DMS153 treated with DMSO at 0.1 percent for 48 hours (cell line): ENCODE measurements around the gene CGB8.
"Not testable (repeated sequence)": the region's sequence is repeated elsewhere in the genome, so short reads cannot be mapped to it uniquely, and the experiment has no call there.

Experiments used
- DNase-seq: peaks from one replicate; lab custom pipeline; 2025; ENCODE audit not compliant: unreplicated experiment; lab: John Stamatoyannopoulos, UW

Gene CGB8

DNA sequence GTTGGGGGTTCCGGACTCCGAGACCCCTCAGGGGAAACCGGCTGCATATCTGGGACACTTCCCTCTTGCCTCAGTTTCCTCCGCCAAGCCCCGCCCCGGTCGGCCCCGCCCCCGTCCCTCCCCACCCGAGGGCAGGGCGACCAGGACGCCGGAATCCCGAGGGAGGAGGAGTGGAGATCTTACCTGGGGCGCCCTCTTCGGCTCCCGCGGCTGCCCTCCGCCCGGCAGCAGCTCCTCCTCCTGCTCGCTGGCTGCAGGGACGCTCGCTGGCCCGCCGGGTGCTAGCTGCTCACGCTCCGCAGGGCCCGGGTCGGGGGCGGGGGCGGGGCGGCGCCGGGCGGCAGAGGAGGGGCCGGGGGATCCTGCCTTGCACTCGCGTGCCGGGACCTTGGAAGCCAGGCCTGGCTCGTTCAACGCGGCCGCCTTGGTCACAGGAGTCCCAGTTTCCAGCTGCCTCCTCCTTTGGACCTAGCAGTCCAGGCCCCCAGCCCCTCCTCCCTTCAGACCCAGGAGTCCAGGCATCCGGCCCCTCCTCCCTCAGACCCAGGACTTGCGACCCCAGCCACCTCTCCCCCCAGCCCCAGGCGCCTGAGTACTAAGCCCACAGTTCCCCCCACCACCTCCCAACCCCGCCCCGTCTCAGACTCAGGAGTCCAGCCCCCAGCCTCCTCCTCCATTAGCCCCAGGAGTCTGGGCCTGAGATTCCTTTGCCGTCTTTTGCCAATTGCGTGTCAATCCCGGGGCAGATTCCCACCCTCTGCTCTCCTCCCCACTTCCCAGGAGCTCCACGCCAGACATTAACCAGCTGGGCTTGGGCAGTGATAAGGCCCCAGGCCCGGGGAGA, 16.1 kb upstream of the CGB8 start, which contains the start of gene NTF4:
Gene NTF4, minus strand, starts transcription at position 51 of the 844 bp plus-strand sequence. CDS start 2,821 bp downstream, outside the sequence.
- no peak for DNase-seq

DNA sequence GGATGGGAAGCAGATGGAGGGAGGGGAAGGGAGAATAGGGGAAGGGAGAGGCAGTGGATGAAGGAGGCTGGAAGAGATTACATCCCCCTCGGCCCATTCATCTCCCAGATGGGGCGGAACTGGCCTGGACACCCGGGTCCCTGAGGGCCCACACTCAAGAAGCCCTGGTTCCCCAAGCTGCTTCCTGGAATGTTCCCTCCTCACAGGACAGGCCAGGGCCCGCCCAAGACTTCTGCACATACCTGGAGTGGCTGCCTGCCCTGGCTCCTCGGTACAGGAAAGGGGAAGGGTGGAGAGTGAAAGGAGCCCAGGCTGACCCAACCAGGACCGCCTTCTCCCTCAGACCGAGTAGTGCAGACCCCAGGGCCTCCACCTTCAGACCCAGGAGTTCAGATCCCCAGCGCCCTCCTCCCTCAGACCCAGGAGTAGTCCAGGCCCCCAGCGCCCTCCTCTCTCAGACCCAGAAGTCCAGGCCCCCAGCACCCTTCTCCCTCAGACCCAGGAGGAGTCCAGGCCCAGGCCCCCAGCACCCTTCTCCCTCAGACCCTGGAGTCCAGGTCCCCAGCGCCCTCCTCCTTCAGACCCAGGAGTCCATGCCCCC, 15.2 kb upstream of the CGB8 start:
- no peak for DNase-seq

DNA sequence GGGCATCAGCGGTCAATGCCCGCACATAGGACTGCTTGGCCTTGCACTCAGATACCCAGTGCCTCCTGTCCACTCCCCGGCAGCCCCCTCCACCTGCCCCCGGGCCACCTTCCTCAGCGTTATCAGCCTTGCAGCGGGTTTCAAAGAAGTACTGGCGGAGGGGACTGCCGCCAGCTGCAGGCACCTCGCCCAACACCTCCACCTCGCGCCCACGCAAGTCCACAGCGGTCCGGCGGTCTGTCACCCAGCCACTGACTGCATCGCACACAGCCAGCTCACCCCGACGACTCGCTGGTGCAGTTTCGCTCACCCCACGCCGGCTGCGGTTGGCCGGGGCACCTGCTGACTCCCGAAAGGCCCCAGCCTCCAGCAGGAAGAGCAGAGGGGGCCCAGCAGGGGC, 12.5 kb upstream of the CGB8 start:
- DNase-seq = no peak

DNA sequence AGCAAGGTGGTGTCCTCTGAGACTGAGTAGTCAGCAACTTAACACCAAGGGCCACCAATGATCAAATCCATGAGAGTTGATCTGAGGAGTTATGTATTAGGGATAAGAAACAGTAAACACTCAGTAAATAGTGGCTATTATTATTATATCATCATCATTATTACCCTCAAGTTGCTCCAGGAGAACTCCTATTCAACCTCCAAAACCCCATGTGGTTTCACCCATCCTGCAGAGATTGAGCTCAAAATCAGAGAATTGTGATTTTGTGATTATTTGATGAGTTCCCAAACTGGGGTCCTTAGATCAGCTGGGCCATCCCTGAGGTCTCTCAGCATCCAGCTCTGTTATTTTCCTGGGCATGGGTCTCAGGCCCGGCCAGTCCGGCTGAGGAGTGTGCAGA, 12.1 kb upstream of the CGB8 start:
- DNase-seq = no peak

DNA sequence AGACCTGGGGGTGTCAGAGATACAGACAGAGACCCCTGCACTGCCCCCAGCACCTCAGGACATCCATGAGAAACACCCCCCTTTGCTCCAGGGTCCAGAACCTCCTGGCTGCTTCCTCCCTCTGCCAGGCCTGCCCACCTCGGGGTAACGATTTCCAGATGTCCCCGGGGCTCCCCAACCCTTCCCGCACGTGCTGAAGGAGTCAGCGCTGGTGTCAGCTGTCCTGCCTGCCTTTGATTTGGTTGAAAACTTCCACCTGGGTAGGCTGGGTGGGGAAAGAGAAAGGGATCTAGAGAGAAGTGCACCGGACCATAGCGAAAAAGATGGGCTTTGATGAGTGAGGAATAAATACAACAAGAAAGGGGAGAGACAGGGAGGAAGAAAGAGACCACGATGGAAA, 10.1 kb upstream of the CGB8 start:
- no peak for DNase-seq

DNA sequence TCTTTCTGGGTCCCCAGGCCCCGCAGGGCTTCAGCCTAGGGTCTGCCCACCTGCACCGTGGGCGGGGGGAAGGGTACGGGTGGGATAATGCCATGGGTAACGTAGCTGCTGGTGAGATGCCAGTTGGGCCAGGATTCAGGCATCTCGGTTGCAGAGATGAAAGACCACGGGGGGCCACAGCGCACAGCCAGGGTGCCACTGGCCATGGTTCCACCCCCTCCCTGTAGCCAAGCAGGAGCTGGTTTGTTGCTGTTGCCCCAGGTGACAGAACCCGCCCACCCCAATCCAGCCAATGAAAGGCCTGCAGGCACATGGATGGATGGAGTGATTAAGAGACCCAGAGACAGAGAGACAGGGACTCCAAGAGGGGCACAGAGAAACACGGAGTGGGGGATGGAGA, 9.7 kb upstream of the CGB8 start:
- DNase-seq = no peak

DNA sequence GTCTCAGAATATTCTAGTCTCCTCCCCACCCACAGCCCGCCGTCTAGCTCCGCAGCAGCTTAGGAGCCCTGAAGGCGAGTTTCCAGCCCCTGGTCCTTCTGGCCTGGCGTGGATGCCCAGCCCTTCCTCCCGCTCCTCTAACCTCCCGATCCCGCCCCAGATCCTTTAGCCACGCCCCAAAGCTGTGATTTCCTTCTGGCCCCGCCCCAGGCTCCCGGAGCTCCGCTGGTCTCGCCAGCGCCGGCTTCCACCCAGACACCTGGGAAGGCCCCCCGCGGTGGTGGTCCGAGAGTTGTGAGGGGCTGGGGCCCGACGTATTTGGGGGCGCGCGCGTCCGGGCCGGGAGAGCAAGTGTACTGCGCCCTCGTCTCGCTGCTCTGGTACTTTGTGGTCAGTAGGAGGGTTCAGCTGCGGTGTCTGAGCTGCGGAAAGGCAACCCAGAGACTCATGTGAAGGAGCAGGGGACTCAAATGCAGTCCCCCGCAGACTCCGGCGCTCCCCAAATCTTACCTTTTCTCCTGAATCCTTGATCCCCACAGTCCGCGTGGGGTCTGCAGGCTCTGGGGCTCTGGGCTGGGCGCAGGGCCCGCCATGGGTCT, 8.8 kb upstream of the CGB8 start, which contains the start of gene CGB7:
Gene CGB7, minus strand, starts transcription at position 114 of the 599 bp plus-strand sequence. CDS start 2,374 bp downstream, outside the sequence.
- peak; percentile 15 for DNase-seq

DNA sequence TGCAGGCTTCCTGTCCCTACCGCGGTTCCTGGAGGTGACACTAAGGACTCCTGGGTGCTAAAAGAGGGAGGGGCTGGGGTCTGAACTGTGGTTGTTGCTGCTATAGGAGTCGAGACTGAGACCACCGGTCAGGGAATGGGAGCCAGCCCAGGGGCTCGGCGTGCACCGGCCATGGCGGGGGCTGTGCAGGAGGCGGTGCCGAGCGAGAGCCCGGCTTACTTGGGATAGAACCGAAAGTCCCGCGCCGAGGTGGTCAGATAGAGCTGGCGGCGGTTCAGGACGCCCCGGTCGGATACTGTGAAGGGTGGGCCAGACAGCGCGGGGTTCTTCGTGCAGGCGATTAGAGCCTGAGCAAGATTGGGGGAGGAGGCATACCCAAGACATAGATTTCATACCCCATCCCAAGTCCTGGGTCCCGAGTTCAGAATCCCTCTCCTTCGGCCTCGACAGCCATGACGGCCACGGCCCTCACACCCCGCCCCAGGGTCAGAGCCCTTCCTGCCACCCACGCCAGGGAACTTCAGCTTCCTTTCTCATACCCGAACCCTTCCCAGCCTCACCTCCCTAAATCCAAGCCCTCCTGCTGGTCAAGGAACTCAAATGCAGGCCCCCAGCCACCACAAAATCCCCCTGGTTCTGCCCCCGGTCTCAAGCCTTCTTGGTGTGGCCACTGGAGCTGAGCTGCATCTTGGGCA, 8.1 kb upstream of the CGB8 start:
- DNase-seq = not testable (repeated sequence)

DNA sequence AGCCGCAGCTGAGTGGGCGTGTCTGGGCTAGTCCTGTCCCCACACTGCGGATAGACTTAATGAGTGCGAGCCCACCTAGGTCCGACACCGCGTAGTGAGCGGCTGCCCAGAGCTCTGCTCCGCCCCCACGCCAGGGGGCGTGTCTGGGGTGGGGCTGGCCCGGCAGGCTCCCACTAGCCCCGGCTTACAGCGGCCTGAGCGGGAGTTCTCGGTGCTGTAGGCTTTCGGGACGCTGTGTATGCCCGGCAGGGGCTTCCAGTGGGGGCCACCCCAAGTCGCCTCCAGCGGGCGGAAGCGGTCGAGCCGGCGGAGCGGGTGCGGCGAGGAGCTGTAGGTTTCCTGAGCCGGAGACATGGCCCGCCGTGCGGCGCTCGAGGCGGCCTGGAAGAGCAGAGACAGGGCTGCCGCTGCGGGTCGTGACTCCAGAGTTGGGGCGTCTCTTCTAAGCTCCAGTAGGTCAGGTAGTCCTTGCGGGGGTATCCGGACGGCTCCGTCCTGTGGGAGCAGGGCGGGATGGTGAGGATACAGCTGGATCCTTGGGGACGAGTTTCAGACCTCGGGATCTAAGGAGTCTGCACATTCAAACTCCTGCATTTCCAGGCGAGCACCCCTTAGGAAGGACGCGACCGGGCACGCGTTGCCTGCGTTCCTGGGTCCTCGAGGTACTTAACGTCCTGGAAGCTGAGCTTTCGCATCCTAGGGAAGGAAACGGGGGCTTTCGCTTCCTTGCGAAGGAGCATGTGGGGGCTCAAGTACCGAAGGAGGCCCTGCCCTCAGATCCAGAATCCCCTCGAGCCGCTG, 7.4 kb upstream of the CGB8 start:
- DNase-seq = peak; percentile 19

DNA sequence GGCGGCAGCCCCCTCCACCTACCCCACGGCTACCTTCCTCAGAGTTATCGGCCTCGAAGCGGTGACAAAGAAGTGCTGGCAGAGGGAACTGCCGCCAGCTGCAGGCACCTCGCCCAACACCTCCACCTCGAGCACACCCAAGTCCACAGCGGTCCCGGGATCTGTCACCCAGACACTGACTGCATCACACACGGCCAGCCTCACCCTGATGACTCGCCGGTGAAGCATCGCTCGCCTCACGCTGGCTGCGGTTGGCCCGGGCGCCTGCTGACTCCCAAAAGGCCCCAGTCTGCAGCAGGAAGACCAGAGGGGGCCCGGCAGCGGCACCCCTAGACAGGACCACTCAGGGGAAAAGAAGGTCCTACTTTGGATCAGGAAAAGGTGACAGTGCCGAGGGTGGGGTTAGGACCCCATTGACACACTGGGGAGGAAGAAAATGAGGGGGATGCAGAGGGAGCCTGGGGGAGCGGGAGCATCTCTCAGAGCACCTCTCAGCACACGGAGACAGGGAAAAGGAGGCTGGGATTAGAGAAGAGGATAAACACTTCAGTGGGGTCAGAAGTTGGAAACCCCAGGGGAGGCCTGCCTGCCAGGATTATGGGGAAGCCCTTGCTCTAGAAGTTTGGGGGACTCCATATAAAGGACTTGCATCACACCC, 1.6 kb upstream of the CGB8 start:
- not testable (repeated sequence) for DNase-seq

DNA sequence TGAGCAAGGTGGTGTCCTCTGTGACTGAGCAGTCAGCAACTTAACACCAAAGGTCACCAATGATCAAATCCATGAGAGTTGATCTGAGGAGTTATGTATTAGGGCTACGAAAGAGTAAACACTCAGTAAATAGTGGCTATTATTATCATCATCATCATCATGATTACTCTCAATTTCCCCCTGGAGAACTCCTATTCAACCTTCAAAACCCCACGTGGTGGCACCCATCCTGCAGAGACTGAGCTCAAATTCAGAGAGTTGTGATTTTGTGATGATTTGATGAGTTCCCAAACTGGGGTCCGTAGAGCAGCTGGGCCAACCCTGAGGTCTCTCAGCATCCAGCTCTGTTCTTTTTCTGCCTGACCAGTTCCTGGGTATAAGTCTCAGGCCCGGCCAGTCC, 923 bp upstream of the CGB8 start:
- not testable (repeated sequence) for DNase-seq

DNA sequence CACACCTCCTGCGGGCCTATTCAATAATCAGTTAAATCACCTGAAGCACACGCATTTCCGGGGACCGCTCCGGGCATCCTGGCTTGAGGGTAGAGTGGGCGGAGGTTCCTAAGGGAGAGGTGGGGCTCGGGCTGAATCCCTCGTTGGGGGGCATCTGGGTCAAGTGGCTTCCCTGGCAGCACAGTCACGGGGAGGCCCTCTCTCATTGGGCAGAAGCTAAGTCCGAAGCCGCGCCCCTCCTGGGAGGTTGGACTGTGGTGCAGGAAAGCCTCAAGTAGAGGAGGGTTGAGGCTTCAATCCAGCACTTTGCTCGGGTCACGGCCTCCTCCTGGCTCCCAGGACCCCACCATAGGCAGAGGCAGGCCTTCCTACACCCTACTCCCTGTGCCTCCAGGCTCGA, 5.4 kb downstream of the CGB8 start, which contains the start of gene CGB5:
Gene CGB5, plus strand, starts transcription at position 301 of the 400 bp plus-strand sequence. CDS start 362 bp downstream, outside the sequence.
- not testable (repeated sequence) for DNase-seq

DNA sequence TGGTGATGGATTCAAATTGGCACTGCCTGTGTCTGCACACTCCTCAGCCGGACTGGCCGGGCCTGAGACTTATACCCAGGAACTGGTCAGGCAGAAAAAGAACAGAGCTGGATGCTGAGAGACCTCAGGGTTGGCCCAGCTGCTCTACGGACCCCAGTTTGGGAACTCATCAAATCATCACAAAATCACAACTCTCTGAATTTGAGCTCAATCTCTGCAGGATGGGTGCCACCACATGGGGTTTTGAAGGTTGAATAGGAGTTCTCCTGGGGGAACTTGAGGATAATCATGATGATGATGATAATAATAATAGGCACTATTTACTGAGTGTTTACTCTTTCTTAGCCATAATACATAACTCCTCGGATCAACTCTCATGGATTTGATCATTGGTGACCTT, 6.2 kb downstream of the CGB8 start:
- DNase-seq = not testable (repeated sequence)

DNA sequence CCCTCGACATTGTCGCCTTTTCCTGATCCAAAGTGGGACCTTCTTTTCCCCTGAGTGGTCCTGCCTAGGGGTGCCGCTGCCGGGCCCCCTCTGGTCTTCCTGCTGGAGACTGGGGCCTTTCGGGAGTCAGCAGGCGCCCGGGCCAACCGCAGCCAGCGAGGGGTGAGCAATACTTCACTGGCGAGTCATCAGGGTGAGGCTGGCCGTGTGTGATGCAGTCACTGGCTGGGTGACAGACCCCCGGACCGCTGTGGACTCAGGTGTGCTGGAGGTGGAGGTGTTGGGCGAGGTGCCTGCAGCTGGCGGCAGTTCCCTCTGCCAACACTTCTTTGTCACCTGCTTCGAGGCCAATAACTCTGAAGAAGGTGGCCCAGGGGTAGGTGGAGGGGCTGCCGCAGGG, 6.7 kb downstream of the CGB8 start:
- DNase-seq = no peak

DNA sequence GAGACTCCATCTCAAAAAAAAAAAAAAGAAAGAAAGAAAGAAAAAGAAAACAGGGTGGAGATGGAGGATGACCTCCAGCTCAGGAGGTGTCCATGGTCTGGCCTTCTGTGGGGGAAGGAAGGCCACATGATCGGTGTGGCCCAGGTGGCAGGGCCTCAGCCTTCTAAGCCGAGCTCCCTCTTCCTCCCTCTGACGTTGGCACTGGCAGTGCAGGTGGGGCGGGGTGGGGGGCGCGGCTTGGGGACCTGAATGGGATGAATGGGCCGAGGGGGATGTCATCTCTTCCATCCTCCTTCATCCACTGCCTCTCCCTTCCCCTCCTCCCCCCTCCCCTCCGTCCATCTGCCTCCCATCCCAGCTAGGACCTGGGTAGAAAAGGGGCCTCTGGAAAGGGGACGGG, 9.2 kb downstream of the CGB8 start:
- DNase-seq = not testable (repeated sequence)

DNA sequence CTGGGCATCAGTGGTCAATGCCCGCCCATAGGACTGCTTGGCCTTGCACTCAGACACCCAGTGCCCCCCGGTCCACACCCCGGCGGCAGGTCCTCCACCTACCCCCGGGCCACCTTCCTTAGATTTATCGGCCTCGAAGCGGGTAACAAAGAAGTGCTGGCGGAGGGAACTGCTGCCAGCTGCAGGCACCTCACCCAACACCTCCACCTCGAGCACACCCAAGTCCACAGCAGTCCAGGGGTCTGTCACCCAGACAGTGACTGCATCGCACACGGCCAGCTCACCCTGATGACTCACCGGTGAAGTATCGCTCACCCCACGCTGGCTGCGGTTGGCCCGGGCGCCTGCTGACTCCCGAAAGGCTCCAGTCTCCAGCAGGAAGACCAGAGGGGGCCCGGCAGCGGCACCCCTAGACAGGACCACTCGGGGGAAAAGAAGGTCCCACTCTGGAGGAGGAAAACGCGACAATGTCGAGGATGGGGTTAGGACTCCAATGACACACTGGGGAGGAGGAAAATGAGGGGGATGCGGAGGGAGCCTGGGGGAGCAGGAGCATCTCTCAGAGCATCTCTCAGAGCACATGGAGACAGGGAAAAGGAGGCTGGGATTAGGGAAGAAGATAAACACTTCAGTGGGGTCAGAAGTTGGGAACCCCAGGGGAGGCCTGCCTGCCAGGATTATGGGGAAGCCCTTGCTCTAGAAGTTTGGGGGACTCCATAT, 10.2 kb downstream of the CGB8 start:
- DNase-seq = not testable (repeated sequence)

DNA sequence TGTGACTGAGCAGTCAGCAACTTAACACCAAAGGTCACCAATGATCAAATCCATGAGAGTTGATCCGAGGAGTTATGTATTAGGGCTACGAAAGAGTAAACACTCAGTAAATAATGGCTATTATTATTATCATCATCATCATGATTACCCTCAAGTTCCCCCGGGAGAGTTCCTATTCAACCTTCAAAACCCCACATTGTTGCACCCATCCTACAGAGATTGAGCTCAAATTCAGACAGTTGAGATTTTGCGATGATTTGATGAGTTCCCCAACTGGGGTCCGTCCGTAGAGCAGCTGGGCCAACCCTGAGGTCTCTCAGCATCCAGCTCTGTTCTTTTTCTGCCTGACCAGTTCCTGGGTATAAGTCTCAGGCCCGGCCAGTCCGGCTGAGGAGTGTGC, 10.8 kb downstream of the CGB8 start:
- not testable (repeated sequence) for DNase-seq

DNA sequence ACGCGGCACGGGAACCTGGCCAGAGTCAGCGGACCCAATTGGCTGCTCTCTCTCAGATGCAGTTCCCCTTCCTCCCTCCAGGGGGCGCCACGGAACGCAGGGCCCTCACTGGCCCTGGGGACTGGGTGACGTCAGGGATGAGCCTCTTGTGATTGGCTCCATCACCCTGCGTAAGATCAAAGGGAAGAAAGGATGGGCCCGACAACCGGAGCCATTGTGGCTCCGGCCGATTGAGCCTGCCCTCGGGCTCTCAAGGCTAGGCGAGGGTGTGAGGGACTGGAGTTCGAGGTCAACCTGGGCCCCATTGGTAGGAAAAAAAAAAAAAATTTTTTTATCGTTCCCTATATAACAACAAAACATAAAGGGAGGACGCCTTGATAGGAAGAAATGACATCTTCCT, 12.1 kb downstream of the CGB8 start, which contains the start of gene CGB1:
Gene CGB1, minus strand, starts transcription at position 81 of the 400 bp plus-strand sequence. CDS start 184 bp downstream, outside the sequence.
- not testable (repeated sequence) for DNase-seq
